Measurements from ENCODE around the gene MATN4. TPM values are rescaled to one million over a fixed set of nuclear protein-coding genes. Genes with fewer than 3 reads are reported as not detected.

MATN4 gene
- total RNA-seq (2021): 0.33 and 0.60 TPM in 2 replicates
- percentile 24 among the genes with signal in this experiment for Bru-seq, nascent RNA
- percentile 25 among the genes with signal in this experiment for BruChase-seq, experiment 1, labeled RNA remaining after a 2-hour chase
- BruChase-seq, experiment 2, labeled RNA remaining after a 6-hour chase: percentile 26 among the genes with signal in this experiment
- long read RNA-seq, partial matches to known transcripts: 0 of 3 reads
- long read RNA-seq, other reads (novel, unspliced or antisense): 3 of 3 reads

GRCh38 chr20:45308117-45308778 lies at the start of gene MATN4:
TSS of gene MATN4 (minus strand) at chr20:45308299. CDS start at chr20:45305582, 2,717 bp downstream.
- intact Hi-C loops (cut with micrococcal nuclease; ENCODE audit: unreplicated experiment): no loop called here
- no peaks in the 10 kb centered on the region for H3K27me3 ChIP-seq (ENCODE audit: insufficient read depth, low read depth)
- POLR2A ChIA-PET (ENCODE audit: unreplicated experiment): interaction anchor here (0.8 kb wide), 1 partner anchor 150 kb away, joined by 6 read pairs; no protein-coding TSS in a partner anchor
- CTCF ChIA-PET: no interaction called here
- H3K9me3 ChIP-seq (ENCODE audit: insufficient read depth, low read depth): no peaks in the 10 kb centered on the region
- H3K79me2 ChIP-seq (ENCODE audit: low read depth): no peaks in the 10 kb centered on the region
- H3K4me1 ChIP-seq (replicated peaks; ENCODE audit: insufficient read depth): no peaks in the 10 kb centered on the region
- no peak within 1 kb of the TSS for H3K4me2 ChIP-seq
- no peak within 1 kb of the TSS for H3K4me3 ChIP-seq
- H3K9me2 ChIP-seq (ENCODE audit: insufficient read depth): no peaks in the 10 kb centered on the region
- DNase-seq: no peak
- BruUV-seq (replicated peaks): no TSS peak
- H2AFZ ChIP-seq: no peak within 1 kb of the TSS
- TF ChIP-seq CTCF (conservative IDR thresholded peaks at IDR 0.05): no peak
- no peak for TF ChIP-seq EZH2 (IDR thresholded peaks at IDR 0.05; ENCODE audit: low read depth)
- H3K36me3 ChIP-seq (ENCODE audit: low read depth): no peaks in the 10 kb centered on the region
- H4K20me1 ChIP-seq (ENCODE audit: insufficient read depth): no peaks in the 10 kb centered on the region
- H3K27ac ChIP-seq: no peak within 1 kb of the TSS
- H3F3A ChIP-seq (ENCODE audit: insufficient read depth, low read depth): no peaks in the 10 kb centered on the region

DNA sequence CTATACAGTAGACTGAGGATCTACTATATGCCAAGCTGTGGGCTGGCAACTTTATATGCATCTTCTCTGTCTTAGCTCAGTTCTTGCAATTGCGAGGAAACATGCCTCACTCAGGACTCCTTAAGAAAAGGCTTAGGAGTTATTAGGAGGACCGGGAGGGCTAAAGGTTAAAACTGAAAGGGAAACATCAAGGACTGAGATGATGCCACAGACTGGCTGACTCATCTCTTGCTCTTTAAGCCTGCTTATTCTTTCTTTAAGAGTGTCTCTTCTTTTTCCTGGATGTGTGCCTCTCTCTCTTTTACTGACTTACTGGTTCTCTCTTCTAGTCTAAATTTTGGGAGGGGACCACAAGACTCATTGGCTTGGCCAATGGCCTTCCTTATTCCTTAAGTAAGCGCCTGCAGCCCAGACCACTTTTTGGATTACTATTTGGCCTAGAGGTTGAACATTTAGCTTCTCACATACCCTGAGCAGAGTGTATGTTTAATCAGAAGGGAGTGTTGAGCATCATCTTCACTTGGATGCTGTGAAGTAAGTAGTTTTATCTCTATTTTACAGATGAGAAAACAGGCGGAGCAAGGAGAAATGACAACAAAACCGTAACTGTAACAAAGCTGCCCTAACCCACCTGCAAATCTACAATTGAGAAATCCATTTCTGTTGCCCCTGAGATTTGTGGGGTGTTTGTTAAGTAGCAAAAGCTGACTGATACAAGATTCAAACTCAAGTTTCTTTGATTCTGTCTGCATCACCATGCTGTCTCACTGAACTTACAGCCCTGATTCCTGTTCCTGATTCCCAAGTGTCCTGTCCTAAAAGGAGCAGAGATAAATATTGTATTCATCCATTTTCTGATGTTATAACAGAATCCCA lies 47.3 kb upstream of the MATN4 start:
- no peaks in the 10 kb centered on the region for H4K20me1 ChIP-seq (ENCODE audit: insufficient read depth)
- intact Hi-C loops (cut with micrococcal nuclease; ENCODE audit: unreplicated experiment): no loop called here
- no peak overlapping the region for H3K27ac ChIP-seq
- DNase-seq: peak in 1 of 2 experiments; percentile 64
- H3K9me2 ChIP-seq (ENCODE audit: insufficient read depth): no peaks in the 10 kb centered on the region
- peaks cover 56% of the 10 kb centered on the region for H3K4me1 ChIP-seq (replicated peaks; ENCODE audit: insufficient read depth)
- no peaks in the 10 kb centered on the region for H3K27me3 ChIP-seq (ENCODE audit: insufficient read depth, low read depth)
- H3K79me2 ChIP-seq (ENCODE audit: low read depth): no peaks in the 10 kb centered on the region
- H2AFZ ChIP-seq: no peak overlapping the region
- TF ChIP-seq CTCF (conservative IDR thresholded peaks at IDR 0.05): no peak
- peak overlapping the region; percentile 49 for H3K4me2 ChIP-seq
- POLR2A ChIA-PET (ENCODE audit: unreplicated experiment): interaction anchor here (0.6 kb wide), 1 partner anchor 8 kb away, joined by 13 read pairs; no protein-coding TSS in a partner anchor
- H3K4me3 ChIP-seq: no peak overlapping the region
- CTCF ChIA-PET: no interaction called here
- H3K36me3 ChIP-seq (ENCODE audit: low read depth): no peaks in the 10 kb centered on the region
- no peaks in the 10 kb centered on the region for H3K9me3 ChIP-seq (ENCODE audit: insufficient read depth, low read depth)
- peaks cover 44% of the 10 kb centered on the region for H3F3A ChIP-seq (ENCODE audit: insufficient read depth, low read depth)
- no TSS peak for BruUV-seq (replicated peaks)

GRCh38 chr20:45354423-45355208 lies 46.5 kb upstream of the MATN4 start:
- peak overlapping the region; percentile 49 for H3K4me2 ChIP-seq
- no peak overlapping the region for H3K27ac ChIP-seq
- no TSS peak for BruUV-seq (replicated peaks)
- no peaks in the 10 kb centered on the region for H4K20me1 ChIP-seq (ENCODE audit: insufficient read depth)
- no peaks in the 10 kb centered on the region for H3K9me3 ChIP-seq (ENCODE audit: insufficient read depth, low read depth)
- CTCF ChIA-PET: no interaction called here
- no peak for DNase-seq
- no peaks in the 10 kb centered on the region for H3K27me3 ChIP-seq (ENCODE audit: insufficient read depth, low read depth)
- H3K4me3 ChIP-seq: no peak overlapping the region
- H3K79me2 ChIP-seq (ENCODE audit: low read depth): no peaks in the 10 kb centered on the region
- peaks cover 52% of the 10 kb centered on the region for H3F3A ChIP-seq (ENCODE audit: insufficient read depth, low read depth)
- POLR2A ChIA-PET (ENCODE audit: unreplicated experiment): interaction anchor here (0.5 to 0.7 kb wide), 2 partner anchors 203 to 416 kb away, joined by 3 to 6 read pairs; no protein-coding TSS in a partner anchor
- peaks cover 49% of the 10 kb centered on the region for H3K4me1 ChIP-seq (replicated peaks; ENCODE audit: insufficient read depth)
- intact Hi-C loops (cut with micrococcal nuclease; ENCODE audit: unreplicated experiment): no loop called here
- no peak overlapping the region for H2AFZ ChIP-seq
- no peaks in the 10 kb centered on the region for H3K36me3 ChIP-seq (ENCODE audit: low read depth)
- TF ChIP-seq CTCF (conservative IDR thresholded peaks at IDR 0.05) (no peak), EZH2 (IDR thresholded peaks at IDR 0.05; ENCODE audit: low read depth) (no peak)
- H3K9me2 ChIP-seq (ENCODE audit: insufficient read depth): no peaks in the 10 kb centered on the region
